ENCODE measurements around the gene MRPL44. TPM values are rescaled to one million over a fixed set of nuclear protein-coding genes. Genes with fewer than 3 reads are reported as not detected.
A peak's percentile ranks its signal among the peaks of the same experiment; 100 is the strongest.

MRPL44 gene
- total and polyA plus RNA-seq, 2 of the 13 experiments (the other 11 are each of a cell fraction or from before 2014, with no cell fraction given), result 38.4 to 78.0 TPM

DNA sequence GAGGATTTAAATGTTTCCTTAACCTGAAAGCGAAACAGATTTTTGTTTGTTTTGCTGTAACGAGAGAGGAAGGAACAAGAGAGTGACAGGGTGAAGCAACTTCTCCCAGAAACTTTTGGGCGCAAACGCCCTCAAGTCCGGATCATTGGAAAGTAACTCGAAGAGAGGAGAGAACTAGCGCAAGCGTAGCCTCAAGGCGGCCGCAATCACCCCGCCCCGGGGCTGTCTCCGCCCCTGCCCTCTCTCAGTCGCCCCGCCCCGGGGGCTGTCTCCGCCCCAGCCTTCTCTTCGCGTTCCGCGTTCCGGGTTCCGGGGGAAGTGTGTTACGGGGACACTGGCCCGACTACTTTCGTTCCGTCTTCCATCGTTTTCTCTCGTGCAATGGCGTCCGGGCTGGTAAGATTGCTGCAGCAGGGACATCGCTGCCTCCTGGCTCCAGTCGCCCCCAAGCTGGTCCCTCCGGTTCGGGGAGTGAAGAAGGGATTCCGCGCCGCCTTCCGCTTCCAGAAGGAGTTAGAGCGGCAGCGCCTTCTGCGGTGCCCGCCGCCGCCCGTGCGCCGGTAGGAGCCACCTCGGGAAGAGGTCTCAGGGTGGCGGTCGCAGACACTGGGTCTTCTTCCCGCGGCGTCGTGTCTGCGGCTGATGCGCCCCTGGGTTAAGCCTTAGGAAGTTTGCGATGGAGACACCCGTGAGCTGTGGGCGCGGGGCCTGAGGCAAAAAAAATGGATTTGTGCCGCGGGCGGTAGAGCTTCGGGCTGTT, at the start of gene MRPL44 (continued):
- TF ChIP-seq ZBTB34 (CRISPR knock-in tag; IDR thresholded peaks at IDR 0.05) (peak; percentile 92), NCOA2 (CRISPR knock-in tag; IDR thresholded peaks at IDR 0.05) (peak; percentile 79), ZNF232 (CRISPR knock-in tag; IDR thresholded peaks at IDR 0.05; ENCODE audit: borderline replicate concordance) (peak; percentile 93; the same call in 1 of the 2 replicates), EEA1 (CRISPR knock-in tag; IDR thresholded peaks at IDR 0.05; ENCODE audit: borderline replicate concordance) (peak; percentile 80; the same call in 1 of the 2 replicates), ZNF713 (CRISPR knock-in tag; IDR thresholded peaks at IDR 0.05) (no peak), ZNF121 (CRISPR knock-in tag; IDR thresholded peaks at IDR 0.05) (peak; percentile 89), ZNF879 (CRISPR knock-in tag; IDR thresholded peaks at IDR 0.05) (peak; percentile 96; the same call in 1 of the 2 replicates), RBM22 (optimal IDR thresholded peaks at IDR 0.05; ENCODE audit: low read length) (peak; percentile 90), ZNF605 (CRISPR knock-in tag; IDR thresholded peaks at IDR 0.05) (peak; percentile 99), ZNF468 (CRISPR knock-in tag; IDR thresholded peaks at IDR 0.05) (no peak), ZNF160 (CRISPR knock-in tag; IDR thresholded peaks at IDR 0.05) (peak; percentile 91; the same call in 1 of the 2 replicates), ZFP62 (CRISPR knock-in tag; IDR thresholded peaks at IDR 0.05) (no peak), ZBTB8A (CRISPR knock-in tag; IDR thresholded peaks at IDR 0.05; ENCODE audit: borderline replicate concordance, low read depth) (peak; percentile 97), ZMYM2 (CRISPR knock-in tag; IDR thresholded peaks at IDR 0.05) (peak; percentile 40; the same call in 1 of the 2 replicates)
- TF ChIP-seq, protein P1, sequence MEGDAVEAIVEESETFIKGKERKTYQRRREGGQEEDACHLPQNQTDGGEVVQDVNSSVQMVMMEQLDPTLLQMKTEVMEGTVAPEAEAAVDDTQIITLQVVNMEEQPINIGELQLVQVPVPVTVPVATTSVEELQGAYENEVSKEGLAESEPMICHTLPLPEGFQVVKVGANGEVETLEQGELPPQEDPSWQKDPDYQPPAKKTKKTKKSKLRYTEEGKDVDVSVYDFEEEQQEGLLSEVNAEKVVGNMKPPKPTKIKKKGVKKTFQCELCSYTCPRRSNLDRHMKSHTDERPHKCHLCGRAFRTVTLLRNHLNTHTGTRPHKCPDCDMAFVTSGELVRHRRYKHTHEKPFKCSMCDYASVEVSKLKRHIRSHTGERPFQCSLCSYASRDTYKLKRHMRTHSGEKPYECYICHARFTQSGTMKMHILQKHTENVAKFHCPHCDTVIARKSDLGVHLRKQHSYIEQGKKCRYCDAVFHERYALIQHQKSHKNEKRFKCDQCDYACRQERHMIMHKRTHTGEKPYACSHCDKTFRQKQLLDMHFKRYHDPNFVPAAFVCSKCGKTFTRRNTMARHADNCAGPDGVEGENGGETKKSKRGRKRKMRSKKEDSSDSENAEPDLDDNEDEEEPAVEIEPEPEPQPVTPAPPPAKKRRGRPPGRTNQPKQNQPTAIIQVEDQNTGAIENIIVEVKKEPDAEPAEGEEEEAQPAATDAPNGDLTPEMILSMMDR (CRISPR knock-in tag; IDR thresholded peaks at IDR 0.05), result peak; percentile 44
- TF ChIP-seq, protein P2, sequence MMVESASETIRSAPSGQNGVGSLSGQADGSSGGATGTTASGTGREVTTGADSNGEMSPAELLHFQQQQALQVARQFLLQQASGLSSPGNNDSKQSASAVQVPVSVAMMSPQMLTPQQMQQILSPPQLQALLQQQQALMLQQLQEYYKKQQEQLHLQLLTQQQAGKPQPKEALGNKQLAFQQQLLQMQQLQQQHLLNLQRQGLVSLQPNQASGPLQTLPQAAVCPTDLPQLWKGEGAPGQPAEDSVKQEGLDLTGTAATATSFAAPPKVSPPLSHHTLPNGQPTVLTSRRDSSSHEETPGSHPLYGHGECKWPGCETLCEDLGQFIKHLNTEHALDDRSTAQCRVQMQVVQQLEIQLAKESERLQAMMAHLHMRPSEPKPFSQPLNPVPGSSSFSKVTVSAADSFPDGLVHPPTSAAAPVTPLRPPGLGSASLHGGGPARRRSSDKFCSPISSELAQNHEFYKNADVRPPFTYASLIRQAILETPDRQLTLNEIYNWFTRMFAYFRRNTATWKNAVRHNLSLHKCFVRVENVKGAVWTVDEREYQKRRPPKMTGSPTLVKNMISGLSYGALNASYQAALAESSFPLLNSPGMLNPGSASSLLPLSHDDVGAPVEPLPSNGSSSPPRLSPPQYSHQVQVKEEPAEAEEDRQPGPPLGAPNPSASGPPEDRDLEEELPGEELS (CRISPR knock-in tag; IDR thresholded peaks at IDR 0.05), result peak; percentile 88
- TF ChIP-seq, protein P3, sequence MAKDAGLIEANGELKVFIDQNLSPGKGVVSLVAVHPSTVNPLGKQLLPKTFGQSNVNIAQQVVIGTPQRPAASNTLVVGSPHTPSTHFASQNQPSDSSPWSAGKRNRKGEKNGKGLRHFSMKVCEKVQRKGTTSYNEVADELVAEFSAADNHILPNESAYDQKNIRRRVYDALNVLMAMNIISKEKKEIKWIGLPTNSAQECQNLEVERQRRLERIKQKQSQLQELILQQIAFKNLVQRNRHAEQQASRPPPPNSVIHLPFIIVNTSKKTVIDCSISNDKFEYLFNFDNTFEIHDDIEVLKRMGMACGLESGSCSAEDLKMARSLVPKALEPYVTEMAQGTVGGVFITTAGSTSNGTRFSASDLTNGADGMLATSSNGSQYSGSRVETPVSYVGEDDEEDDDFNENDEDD (CRISPR knock-in tag; IDR thresholded peaks at IDR 0.05; ENCODE audit: borderline replicate concordance), result 0 out of 2 replicates have a peak, but pooled peaks have one; percentile 65

Data from HepG2 (cell line).